HepG2 (cell line): Measurements from ENCODE around the gene CERS5. TPM values are rescaled to one million over a fixed set of nuclear protein-coding genes. Genes with fewer than 3 reads are reported as not detected.

ENCODE experiments used
- ARID4A ChIP-seq: sonication (generic); formaldehyde crosslinking; IDR thresholded peaks from 2 replicates; pipeline ENCODE4 v1.5.0; 2020; ENCODE audit warnings: mild to moderate bottlenecking, missing genetic modification reagents, borderline replicate concordance
- DMTF1 ChIP-seq: sonication (generic); formaldehyde crosslinking; IDR thresholded peaks from 2 replicates; pipeline ENCODE4 v1.4.0; 2020; ENCODE audit warnings: mild to moderate bottlenecking, missing genetic modification reagents
- GATAD2A ChIP-seq: IDR thresholded peaks from 2 replicates; pipeline ENCODE4 v1.6.1; 2016
- KDM5B ChIP-seq: sonication (generic); formaldehyde crosslinking; IDR thresholded peaks from 2 replicates; pipeline ENCODE4 v1.4.0; 2020; ENCODE audit warnings: missing genetic modification reagents, mild to moderate bottlenecking, borderline replicate concordance
- KMT2A ChIP-seq: sonication (generic); formaldehyde crosslinking; IDR thresholded peaks from 2 replicates; pipeline ENCODE4 v1.4.0; 2020; ENCODE audit warnings: missing genetic modification reagents
- KMT2B ChIP-seq: IDR thresholded peaks from 2 replicates; pipeline ENCODE4 v1.6.1; 2016; ENCODE audit warnings: missing genetic modification reagents, missing compliant biosample characterization
- MXD1 ChIP-seq: sonication (generic); formaldehyde crosslinking; IDR thresholded peaks from 2 replicates; pipeline ENCODE4 v1.4.0; 2020; ENCODE audit warnings: mild to moderate bottlenecking, missing genetic modification reagents
- PRDM4 ChIP-seq: sonication (generic); formaldehyde crosslinking; IDR thresholded peaks from 2 replicates; pipeline ENCODE4 v1.9.0; 2021; ENCODE audit warnings: missing genetic modification reagents, borderline replicate concordance
- RARG ChIP-seq: sonication (generic); formaldehyde crosslinking; IDR thresholded peaks from 2 replicates; pipeline ENCODE4 v1.4.0; 2020; ENCODE audit warnings: low read depth, mild to moderate bottlenecking, missing genetic modification reagents
- THAP9 ChIP-seq: sonication (generic); formaldehyde crosslinking; IDR thresholded peaks from 2 replicates; pipeline ENCODE4; 2020; ENCODE audit warnings: missing genetic modification reagents, mild to moderate bottlenecking, borderline replicate concordance
- ZNF275 ChIP-seq: sonication (generic); formaldehyde crosslinking; IDR thresholded peaks from 2 replicates; pipeline ENCODE4 v1.8.0; 2022; ENCODE audit warnings: missing genetic modification reagents, mild to moderate bottlenecking, inconsistent platforms, borderline replicate concordance
- ZNF333 ChIP-seq: sonication (generic); formaldehyde crosslinking; IDR thresholded peaks from 2 replicates; pipeline ENCODE4 v1.4.0; 2020; ENCODE audit warnings: mild to moderate bottlenecking, missing genetic modification reagents, borderline replicate concordance
- ZNF552 ChIP-seq: sonication (generic); formaldehyde crosslinking; IDR thresholded peaks from 2 replicates; pipeline ENCODE4 v1.9.0; 2022; ENCODE audit warnings: missing genetic modification reagents, mild to moderate bottlenecking, borderline replicate concordance
- polyA plus RNA-seq, 8 experiments: library from polyadenylated mRNA; depleted of rRNA in 3 of 8; stranded (reverse) in 7 of 8; unstranded in 1 of 8; fragments of >200 nt; fragmentation: Illumina TruSeq in 4 of 8; extraction: Trizol in 4 of 8; gene quantifications; 2 replicates each; pipeline versions ENCODE4 v1.2.1 to v1.2.3, GENCODE V29; 2011 to 2016; ENCODE audit warnings: low read depth in 4 of 8, missing spikeins in 1 of 8, mixed read lengths in 1 of 8; ENCODE audit not compliant: insufficient read depth in 1 of 8
- total RNA-seq, 5 experiments: library from RNA; depleted of rRNA; stranded (reverse); fragments of >200 nt; fragmentation: Illumina TruSeq; extraction: Trizol; gene quantifications; 2 replicates each; pipeline ENCODE4 v1.2.3, GENCODE V29; 2016; ENCODE audit warnings: low read depth in 1 of 5

CERS5 gene
- total and polyA plus RNA-seq, 2 of the 13 experiments (the other 11 are each of a cell fraction or from before 2014, with no cell fraction given), result 22.3 to 48.8 TPM

- peak; percentile 67; the same call in 1 of the 2 replicates for TF ChIP-seq ARID4A (CRISPR knock-in tag)
- no peak for TF ChIP-seq PRDM4 (CRISPR knock-in tag)
- no peak for TF ChIP-seq DMTF1 (CRISPR knock-in tag)
- peak; percentile 65; the same call in 1 of the 2 replicates for TF ChIP-seq THAP9 (CRISPR knock-in tag)
- 0 out of 2 replicates have a peak, but pooled peaks have one; percentile 49 for TF ChIP-seq KMT2B (CRISPR knock-in tag)
- peak; percentile 3; the same call in 1 of the 2 replicates for TF ChIP-seq ZNF275 (CRISPR knock-in tag)
- TF ChIP-seq GATAD2A (CRISPR knock-in tag), result peak; percentile 54; the same call in 1 of the 2 replicates
- 0 out of 2 replicates have a peak, but pooled peaks have one; percentile 43 for TF ChIP-seq KDM5B (CRISPR knock-in tag)
- 0 out of 2 replicates have a peak, but pooled peaks have one; percentile 67 for TF ChIP-seq ZNF552
- peak; percentile 76; the same call in 1 of the 2 replicates for TF ChIP-seq KMT2A
- TF ChIP-seq ZNF333, result no peak
- TF ChIP-seq RARG (CRISPR knock-in tag), result no peak
- TF ChIP-seq MXD1 (CRISPR knock-in tag), result 0 out of 2 replicates have a peak, but pooled peaks have one; percentile 52
Observed at GRCh38 chr12:50167049-50167828, at the start of gene CERS5 (continued).
